B cell (primary cell): ENCODE measurements around the gene EDC4. TPM values are rescaled to one million over a fixed set of nuclear protein-coding genes. Genes with fewer than 3 reads are reported as not detected.

Source experiments
- ATAC-seq: fragments of 200-7000 bp; cut with Tn5 transposase; one replicate; pipeline ENCODE4 v1.10.0; 2021; ENCODE audit warnings: low read depth, mild to moderate bottlenecking, moderate number of reproducible peaks, moderate library complexity
- CTCF ChIA-PET: fragments of 350-600 bp; sonication (Branson Sonifier 250); formaldehyde crosslinking; loops from one replicate; lab custom pipeline; 2021; ENCODE audit warnings: antibody characterized with exemption, inconsistent platforms; lab: Charles Lee
- POLR2A ChIA-PET: fragments of 350-600 bp; sonication (Branson Sonifier 250); formaldehyde crosslinking; loops from one replicate; lab custom pipeline; 2021; ENCODE audit warnings: antibody characterized with exemption; lab: Charles Lee
- DNase-seq: peaks from one replicate; pipeline ENCODE4 v3.0.0; 2013
- H2AFZ ChIP-seq: 2 replicates; pipeline ENCODE4 v1.6.1; 2012; ENCODE audit warnings: mild to moderate bottlenecking, low read depth, low read length; ENCODE audit not compliant: insufficient read depth, poor library complexity, severe bottlenecking
- H3K27ac ChIP-seq, 2 donors: 1 replicate in 1 of 2; 2 replicates in 1 of 2; pipeline ENCODE4 v1.5.1; 2012 to 2013; ENCODE audit warnings: low read length in 2 of 2, mild to moderate bottlenecking in 2 of 2, moderate library complexity in 1 of 2
- H3K27me3 ChIP-seq, 4 experiments: fragments of 200-600 bp in 1 of 4; sonication (generic) in 1 of 4; replicated peaks in 1 of 4; 1 replicate in 2 of 4; 2 replicates in 2 of 4; pipeline versions ENCODE4 v1.6.1 to v1.7.0; 2013 to 2016; ENCODE audit warnings: low read length in 3 of 4, mild to moderate bottlenecking in 2 of 4, mixed read lengths in 1 of 4, moderate library complexity in 1 of 4; ENCODE audit not compliant: insufficient read depth in 4 of 4, control insufficient read depth in 3 of 4; ENCODE audit errors: control extremely low read depth in 1 of 4
- H3K36me3 ChIP-seq, 2 experiments: replicated peaks in 1 of 2; 1 replicate in 1 of 2; 2 replicates in 1 of 2; pipeline versions ENCODE4 v1.6.1 to v1.7.1; 2013; ENCODE audit warnings: low read length in 1 of 2; ENCODE audit not compliant: insufficient read depth in 2 of 2, control insufficient read depth in 1 of 2; ENCODE audit errors: control extremely low read depth in 1 of 2, extremely low read depth in 1 of 2
- H3K4me1 ChIP-seq, 2 donors: fragments of 200-600 bp in 1 of 2; sonication (generic) in 1 of 2; 1 replicate in 1 of 2; 2 replicates in 1 of 2; pipeline versions ENCODE4 v1.5.1 to v1.6.1; 2013 to 2017; ENCODE audit warnings: low read length in 2 of 2; ENCODE audit not compliant: control insufficient read depth in 2 of 2, insufficient read depth in 2 of 2
- H3K4me2 ChIP-seq: replicated peaks from 2 replicates; pipeline ENCODE3; 2012; ENCODE audit warnings: mild to moderate bottlenecking, low read depth, low read length; ENCODE audit not compliant: poor library complexity, severe bottlenecking
- H3K4me3 ChIP-seq, 5 experiments: fragments of 200-600 bp in 1 of 5; sonication (generic) in 1 of 5; 1 replicate in 3 of 5; 2 replicates in 2 of 5; pipeline versions ENCODE4 v1.5.1 to v1.7.0; 2011 to 2016; ENCODE audit warnings: low read length in 4 of 5, mild to moderate bottlenecking in 4 of 5, low read depth in 2 of 5, control low read depth in 1 of 5, moderate library complexity in 1 of 5; ENCODE audit not compliant: insufficient read depth in 1 of 5; ENCODE audit errors: control extremely low read depth in 1 of 5, extremely low read depth in 1 of 5
- H3K79me2 ChIP-seq: fragments of 200-600 bp; sonication (generic); one replicate; pipeline ENCODE4 v1.6.0; 2016; ENCODE audit warnings: low read length; ENCODE audit not compliant: control insufficient read depth, insufficient read depth
- H3K9ac ChIP-seq: fragments of 200-600 bp; sonication (generic); 2 replicates; pipeline ENCODE4 v1.6.1; 2017; ENCODE audit warnings: mild to moderate bottlenecking, low read length, moderate library complexity
- H3K9me3 ChIP-seq, 3 donors: one replicate each; pipeline versions ENCODE4 v1.6.1 to v1.7.1; 2013; ENCODE audit warnings: low read length in 2 of 3; ENCODE audit not compliant: control insufficient read depth in 2 of 3, insufficient read depth in 1 of 3; ENCODE audit errors: control extremely low read depth in 1 of 3
- H4K20me1 ChIP-seq: 2 replicates; pipeline ENCODE4 v1.6.0; 2012; ENCODE audit warnings: mild to moderate bottlenecking, low read length; ENCODE audit not compliant: insufficient read depth, control insufficient read depth, poor library complexity, severe bottlenecking
- H3K27ac Mint-ChIP-seq: one replicate; pipeline ENCODE4 v1.8.0; 2021; ENCODE audit warnings: mixed read lengths
- H3K27me3 Mint-ChIP-seq: one replicate; pipeline ENCODE4 v1.8.0; 2021; ENCODE audit warnings: mixed read lengths
- H3K4me1 Mint-ChIP-seq: one replicate; pipeline ENCODE4 v1.8.0; 2021; ENCODE audit warnings: mixed read lengths
- H3K4me3 Mint-ChIP-seq: one replicate; pipeline ENCODE4 v1.8.0; 2021; ENCODE audit warnings: mixed read lengths
- H3K9me3 Mint-ChIP-seq: one replicate; pipeline ENCODE4 v1.8.0; 2022; ENCODE audit warnings: mixed read lengths; ENCODE audit not compliant: insufficient read depth
- EZH2 ChIP-seq: IDR thresholded peaks from 2 replicates; pipeline ENCODE4 v1.6.1; 2012; ENCODE audit warnings: borderline replicate concordance, low read depth, mild to moderate bottlenecking, moderate library complexity, low read length; ENCODE audit not compliant: insufficient read depth, poor library complexity, severe bottlenecking
- WGBS: methylation state at CpG from one replicate; pipeline ENCODE4 v1.1.5; 2013; ENCODE audit warnings: missing lambda C conversion rate; ENCODE audit not compliant: insufficient coverage; 5-methylcytosine and 5-hydroxymethylcytosine counted together
- intact Hi-C: fragments of 100-400 bp; cut with micrococcal nuclease; formaldehyde crosslinking; loops from one replicate; pipeline ENCODE4 v1.10.0; 2022
- polyA plus RNA-seq: library from polyadenylated mRNA; depleted of rRNA; stranded (reverse); fragments of >200 nt; gene quantifications from 2 replicates; pipeline ENCODE4 v1.2.3, GENCODE V29; 2012
- total RNA-seq, 2 donors: library from RNA; stranded (reverse); fragments of 120-200 nt in 1 of 2; gene quantifications; 1 replicate in 1 of 2; 2 replicates in 1 of 2; pipeline versions ENCODE4 v1.2.3 to v1.2.4, GENCODE V29; 2013 to 2022
- TF ChIP-seq, protein P1 (sequence below): fragments of 200-600 bp; IDR thresholded peaks from one replicate; pipeline ENCODE4 v1.8.0; 2022; ENCODE audit warnings: antibody characterized with exemption, mild to moderate bottlenecking

Gene EDC4
- total and polyA plus RNA-seq, 2 donors (not counting 1 experiment from before 2014, with no cell fraction given), result 84.5 to 95.1 TPM

DNA sequence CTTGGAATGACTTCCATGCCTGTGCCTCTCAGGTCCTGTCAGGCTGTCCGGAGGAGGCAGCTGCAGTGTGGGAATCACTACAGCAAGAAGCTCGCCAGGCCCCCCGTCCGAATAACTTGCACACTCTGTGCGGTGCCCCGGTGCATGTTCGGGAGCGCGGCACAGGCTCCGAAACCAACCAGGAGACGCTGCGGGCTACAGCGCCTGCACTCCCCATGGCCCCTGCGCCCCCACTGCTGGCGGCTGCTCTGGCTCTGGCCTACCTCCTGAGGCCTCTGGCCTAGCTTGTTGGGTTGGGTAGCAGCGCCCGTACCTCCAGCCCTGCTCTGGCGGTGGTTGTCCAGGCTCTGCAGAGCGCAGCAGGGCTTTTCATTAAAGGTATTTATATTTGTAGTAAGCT lies 13.1 kb downstream of the EDC4 start:
- H3K9me3 ChIP-seq, result no peaks in the 10 kb centered on the region
- no peak overlapping the region for H3K4me3 Mint-ChIP-seq
- H4K20me1 ChIP-seq, result no peaks in the 10 kb centered on the region
- CTCF ChIA-PET, result interaction anchor here (0.5 to 9.3 kb wide), 10 partner anchors 13 to 365 kb away, joined by 3 to 151 read pairs (median 4); no protein-coding TSS in a partner anchor
- H3K9ac ChIP-seq, result no peak overlapping the region
- intact Hi-C loops, result no loop called here
- H3K4me1 Mint-ChIP-seq, result no peaks in the 10 kb centered on the region
- H3K4me1 ChIP-seq, result no peaks in the 10 kb centered on the region
- no peaks in the 10 kb centered on the region for H3K27me3 Mint-ChIP-seq
- H2AFZ ChIP-seq, result no peak overlapping the region
- H3K4me3 ChIP-seq, result no peak overlapping the region
- H3K9me3 Mint-ChIP-seq, result no peaks in the 10 kb centered on the region
- ATAC-seq, result no peak
- no peak for TF ChIP-seq EZH2
- TF ChIP-seq, protein P1, sequence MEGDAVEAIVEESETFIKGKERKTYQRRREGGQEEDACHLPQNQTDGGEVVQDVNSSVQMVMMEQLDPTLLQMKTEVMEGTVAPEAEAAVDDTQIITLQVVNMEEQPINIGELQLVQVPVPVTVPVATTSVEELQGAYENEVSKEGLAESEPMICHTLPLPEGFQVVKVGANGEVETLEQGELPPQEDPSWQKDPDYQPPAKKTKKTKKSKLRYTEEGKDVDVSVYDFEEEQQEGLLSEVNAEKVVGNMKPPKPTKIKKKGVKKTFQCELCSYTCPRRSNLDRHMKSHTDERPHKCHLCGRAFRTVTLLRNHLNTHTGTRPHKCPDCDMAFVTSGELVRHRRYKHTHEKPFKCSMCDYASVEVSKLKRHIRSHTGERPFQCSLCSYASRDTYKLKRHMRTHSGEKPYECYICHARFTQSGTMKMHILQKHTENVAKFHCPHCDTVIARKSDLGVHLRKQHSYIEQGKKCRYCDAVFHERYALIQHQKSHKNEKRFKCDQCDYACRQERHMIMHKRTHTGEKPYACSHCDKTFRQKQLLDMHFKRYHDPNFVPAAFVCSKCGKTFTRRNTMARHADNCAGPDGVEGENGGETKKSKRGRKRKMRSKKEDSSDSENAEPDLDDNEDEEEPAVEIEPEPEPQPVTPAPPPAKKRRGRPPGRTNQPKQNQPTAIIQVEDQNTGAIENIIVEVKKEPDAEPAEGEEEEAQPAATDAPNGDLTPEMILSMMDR, result no peak
- POLR2A ChIA-PET, result interaction anchor here (1.7 kb wide), 1 partner anchor 155 kb away, joined by 12 read pairs; no protein-coding TSS in a partner anchor
- DNase-seq, result no peak
- H3K36me3 ChIP-seq, result peaks cover 0 to 47% of the 10 kb centered on the region in 2 experiments
- no peak overlapping the region for H3K4me2 ChIP-seq
- no peaks in the 10 kb centered on the region for H3K27me3 ChIP-seq
- H3K79me2 ChIP-seq, result peaks cover 6% of the 10 kb centered on the region
- H3K27ac Mint-ChIP-seq, result no peak overlapping the region
- no peak overlapping the region for H3K27ac ChIP-seq
- WGBS, result over 99% methylated on average over 16 of the region's 19 CpGs

DNA sequence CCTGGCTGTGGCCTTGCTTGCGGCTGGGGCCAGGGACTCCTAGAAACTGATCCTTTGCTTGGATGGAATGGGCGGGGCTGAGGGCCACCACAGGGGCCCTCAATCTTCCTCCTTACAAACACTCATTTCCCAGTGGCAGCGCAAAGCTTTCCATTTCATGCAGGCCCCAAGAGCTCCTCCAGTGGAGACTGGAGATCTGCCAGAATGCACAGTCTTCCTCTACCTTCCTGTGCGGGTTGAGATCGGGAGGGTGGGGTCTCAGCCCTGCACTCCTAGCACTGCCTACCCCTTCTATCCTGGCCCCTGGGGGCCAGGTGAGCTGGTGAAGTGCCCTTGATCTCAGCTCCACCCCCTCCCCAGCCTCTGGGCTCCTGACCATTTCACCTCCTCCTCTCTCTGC lies 13.5 kb downstream of the EDC4 start:
- no peaks in the 10 kb centered on the region for H3K27me3 ChIP-seq
- Mint-ChIP-seq H3K27me3 (no peaks in the 10 kb centered on the region), H3K27ac (no peak overlapping the region), H3K4me1 (no peaks in the 10 kb centered on the region), H3K9me3 (no peaks in the 10 kb centered on the region), H3K4me3 (no peak overlapping the region)
- no peak overlapping the region for H3K27ac ChIP-seq
- peaks cover 0 to 44% of the 10 kb centered on the region in 2 experiments for H3K36me3 ChIP-seq
- H4K20me1 ChIP-seq, result no peaks in the 10 kb centered on the region
- TF ChIP-seq, protein P1, result no peak
- no peak for TF ChIP-seq EZH2
- H3K79me2 ChIP-seq, result peaks cover 6% of the 10 kb centered on the region
- POLR2A ChIA-PET, result no interaction called here
- intact Hi-C loops, result no loop called here
- ATAC-seq (no peak), DNase-seq (no peak)
- no peaks in the 10 kb centered on the region for H3K4me1 ChIP-seq
- no peak overlapping the region for H3K4me3 ChIP-seq
- H3K9ac ChIP-seq, result no peak overlapping the region
- no peak overlapping the region for H2AFZ ChIP-seq
- CTCF ChIA-PET, result interaction anchor here (1.0 to 9.3 kb wide), 8 partner anchors 127 to 366 kb away, joined by 3 to 151 read pairs (median 4); no protein-coding TSS in a partner anchor
- WGBS, result 100% methylated on average over 3 of the region's 5 CpGs
- H3K4me2 ChIP-seq, result no peak overlapping the region
- H3K9me3 ChIP-seq, result no peaks in the 10 kb centered on the region
